Stimulated activated CD4-positive, alpha-beta T cell treated with anti-CD3 and anti-CD28 coated beads, Interleukin-15, amount 100 ng/mL, for 24 hours (primary cell): ENCODE results near the gene ACTN4.

ENCODE experiments used
- DNase-seq: peaks from one replicate; pipeline ENCODE4 v3.0.0-alpha.2; 2020

Gene ACTN4

GRCh38 chr19:38774181-38774950 is 126.9 kb downstream of the ACTN4 start:
- DNase-seq, result no peak

- no peak for DNase-seq
Measured at GRCh38 chr19:38778733-38779132, 131.3 kb downstream of the ACTN4 start.

- no peak for DNase-seq
Measured at GRCh38 chr19:38780443-38780842, 133.0 kb downstream of the ACTN4 start.

GRCh38 chr19:38781058-38781457 is 133.6 kb downstream of the ACTN4 start:
- DNase-seq, result no peak
